PC-3 (cell line): ENCODE results near the gene KIAA0930. TPM values are rescaled to one million over a fixed set of nuclear protein-coding genes. Genes with fewer than 3 reads are reported as not detected.

Experiments used
- ATAC-seq: fragments of 200-7000 bp; cut with Tn5 transposase; 2 replicates; pipeline ENCODE4 v1.9.1; 2020; ENCODE audit warnings: mild to moderate bottlenecking, moderate library complexity
- BruUV-seq: library from RNA; stranded (reverse); fragments of 400-500 nt; replicated peaks from 2 replicates; lab custom pipeline; 2021; lab: Mats Ljungman, UMichigan
- CTCF ChIA-PET: fragments of 300-600 bp; sonication (Branson Sonifier 250); formaldehyde crosslinking; loops from one replicate; lab custom pipeline; 2022; ENCODE audit warnings: antibody characterized with exemption; lab: Charles Lee
- POLR2A ChIA-PET: fragments of 300-600 bp; sonication (Branson Sonifier 250); formaldehyde crosslinking; loops from one replicate; lab custom pipeline; 2022; ENCODE audit warnings: antibody characterized with exemption; ENCODE audit not compliant: unreplicated experiment; lab: Charles Lee
- DNase-seq: peaks from one replicate; pipeline ENCODE4 v3.0.0-alpha.2; 2015
- H2AFZ ChIP-seq: fragments of 300-600 bp; sonication (generic); 2 replicates; pipeline ENCODE4 v1.6.0; 2016; ENCODE audit warnings: antibody characterized with exemption, low read length
- H3F3A ChIP-seq: fragments of 300-600 bp; sonication (generic); one replicate; pipeline ENCODE4 v1.6.0; 2017; ENCODE audit warnings: antibody characterized with exemption, low read length, control low read depth, mild to moderate bottlenecking; ENCODE audit not compliant: unreplicated experiment
- H3K27ac ChIP-seq: fragments of 300-600 bp; sonication (generic); 2 replicates; pipeline ENCODE4 v1.5.1; 2016; ENCODE audit warnings: mild to moderate bottlenecking, low read length
- H3K27me3 ChIP-seq: fragments of 300-600 bp; sonication (generic); 2 replicates; pipeline ENCODE4 v1.6.1; 2016; ENCODE audit warnings: low read length, mixed read lengths
- H3K36me3 ChIP-seq: fragments of 300-600 bp; sonication (generic); 2 replicates; pipeline ENCODE4 v1.6.1; 2016; ENCODE audit warnings: low read depth, mixed run types, low read length, mixed read lengths
- H3K4me1 ChIP-seq: fragments of 300-600 bp; sonication (generic); 2 replicates; pipeline ENCODE4 v1.5.1; 2016; ENCODE audit warnings: low read length; ENCODE audit not compliant: insufficient read depth
- H3K4me2 ChIP-seq: fragments of 300-600 bp; sonication (generic); 2 replicates; pipeline ENCODE4 v1.6.0; 2016; ENCODE audit warnings: low read length
- H3K4me3 ChIP-seq: fragments of 300-600 bp; sonication (generic); 2 replicates; pipeline ENCODE4 v1.5.1; 2016; ENCODE audit warnings: mild to moderate bottlenecking, low read length, mixed read lengths
- H3K79me2 ChIP-seq: fragments of 300-600 bp; sonication (generic); 2 replicates; pipeline ENCODE4 v1.6.1; 2017; ENCODE audit warnings: low read length, mixed read lengths
- H3K9ac ChIP-seq: fragments of 300-600 bp; sonication (generic); 2 replicates; pipeline ENCODE4 v1.6.0; 2016; ENCODE audit warnings: mild to moderate bottlenecking, low read length
- H3K9me2 ChIP-seq: fragments of 300-600 bp; sonication (generic); replicated peaks from 2 replicates; pipeline ENCODE4 v1.6.1; 2016; ENCODE audit warnings: mixed run types, low read length, mixed read lengths
- H3K9me3 ChIP-seq: fragments of 300-600 bp; sonication (generic); 2 replicates; pipeline ENCODE4 v1.6.1; 2016; ENCODE audit warnings: low read length, mixed read lengths
- H4K20me1 ChIP-seq: fragments of 300-600 bp; sonication (generic); 2 replicates; pipeline ENCODE4 v1.6.1; 2016; ENCODE audit warnings: low read length, mixed read lengths
- EZH2 ChIP-seq: fragments of 300-600 bp; sonication (generic); IDR thresholded peaks from one replicate; pipeline ENCODE4 v1.6.1; 2017; ENCODE audit warnings: antibody characterized with exemption, mild to moderate bottlenecking, low read length; ENCODE audit not compliant: unreplicated experiment
- EZH2phosphoT487 ChIP-seq: fragments of 300-600 bp; sonication (generic); IDR thresholded peaks from 2 replicates; pipeline ENCODE4 v1.6.1; 2018; ENCODE audit warnings: mild to moderate bottlenecking, antibody characterized with exemption, low read length, borderline replicate concordance
- intact Hi-C: fragments of 100-400 bp; cut with micrococcal nuclease; formaldehyde crosslinking; loops from 2 replicates; pipeline ENCODE4 v1.9.0; 2023
- total RNA-seq: library from RNA; depleted of rRNA; stranded (reverse); fragments of >200 nt; gene quantifications from 2 replicates; pipeline ENCODE4 v1.2.3, GENCODE V29; 2014
- TF ChIP-seq, protein P1 (sequence below): fragments of 300-600 bp; sonication (generic); conservative IDR thresholded peaks from 2 replicates; pipeline ENCODE4 v1.5.1; 2017; ENCODE audit warnings: antibody characterized with exemption, low read depth, mild to moderate bottlenecking, low read length

Gene KIAA0930
- total RNA-seq, 1 experiment from 2014 or later, result 29.8 TPM

DNA sequence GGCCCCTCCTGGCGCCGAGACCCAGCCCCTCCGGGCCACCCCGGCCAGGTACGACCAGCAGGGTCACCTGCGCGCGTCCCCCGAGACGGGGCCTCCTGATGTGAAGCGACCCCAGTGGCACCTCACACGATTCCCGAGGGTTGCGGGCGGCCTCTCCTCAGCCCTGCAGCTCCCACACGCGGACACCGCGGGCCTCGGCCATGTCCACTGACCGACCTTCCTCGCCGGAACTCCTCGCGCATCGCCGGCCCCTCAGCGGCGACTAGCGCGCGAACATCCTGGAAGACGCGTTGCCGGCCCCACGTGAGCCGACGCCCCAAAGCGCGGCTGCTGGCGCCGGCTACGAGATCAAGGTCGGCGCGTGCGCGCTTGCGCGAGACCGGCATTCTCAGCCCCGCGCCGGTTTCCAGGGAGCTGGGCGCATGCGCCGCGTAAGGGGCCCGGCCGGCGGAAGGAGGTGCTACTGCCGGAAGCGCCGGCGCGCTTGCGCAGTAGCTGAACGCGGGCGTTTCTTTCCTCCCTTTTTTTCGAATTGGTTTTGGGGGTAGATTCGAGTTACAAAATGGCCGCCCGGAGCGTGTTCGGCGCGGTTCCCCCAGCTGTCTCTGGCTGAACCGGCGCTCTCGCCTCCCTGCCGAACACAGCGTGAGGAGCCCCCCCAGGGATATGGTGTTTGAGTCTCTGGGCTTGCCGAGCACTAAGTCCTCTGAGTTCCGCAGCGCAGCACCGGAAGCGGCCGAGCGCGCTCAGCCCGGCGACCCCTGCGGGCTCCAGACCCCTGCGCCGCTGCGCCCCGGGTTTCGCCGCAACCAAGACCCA lies 77.0 kb downstream of the KIAA0930 start, which contains the start of gene NUP50:
Gene NUP50 (plus strand): TSS at position 475 of the 819 bp plus-strand sequence. CDS start 4,253 bp downstream, outside the sequence.
- H3K4me2 ChIP-seq, result peak within 1 kb of the TSS; percentile 98
- H3K9me2 ChIP-seq, result no peaks in the 10 kb centered on the region
- intact Hi-C loops, result loop anchor here (5.0 kb wide), 1 partner anchor 61 kb away; no protein-coding TSS in a partner anchor
- H3K9ac ChIP-seq, result peak within 1 kb of the TSS; percentile 100
- H3K4me3 ChIP-seq, result peak within 1 kb of the TSS; percentile 99
- DNase-seq (peak; percentile 95), ATAC-seq (peak; percentile 60)
- TF ChIP-seq EZH2phosphoT487, result 0 out of 2 replicates have a peak, but pooled peaks have one; percentile 36
- TF ChIP-seq, protein P1, sequence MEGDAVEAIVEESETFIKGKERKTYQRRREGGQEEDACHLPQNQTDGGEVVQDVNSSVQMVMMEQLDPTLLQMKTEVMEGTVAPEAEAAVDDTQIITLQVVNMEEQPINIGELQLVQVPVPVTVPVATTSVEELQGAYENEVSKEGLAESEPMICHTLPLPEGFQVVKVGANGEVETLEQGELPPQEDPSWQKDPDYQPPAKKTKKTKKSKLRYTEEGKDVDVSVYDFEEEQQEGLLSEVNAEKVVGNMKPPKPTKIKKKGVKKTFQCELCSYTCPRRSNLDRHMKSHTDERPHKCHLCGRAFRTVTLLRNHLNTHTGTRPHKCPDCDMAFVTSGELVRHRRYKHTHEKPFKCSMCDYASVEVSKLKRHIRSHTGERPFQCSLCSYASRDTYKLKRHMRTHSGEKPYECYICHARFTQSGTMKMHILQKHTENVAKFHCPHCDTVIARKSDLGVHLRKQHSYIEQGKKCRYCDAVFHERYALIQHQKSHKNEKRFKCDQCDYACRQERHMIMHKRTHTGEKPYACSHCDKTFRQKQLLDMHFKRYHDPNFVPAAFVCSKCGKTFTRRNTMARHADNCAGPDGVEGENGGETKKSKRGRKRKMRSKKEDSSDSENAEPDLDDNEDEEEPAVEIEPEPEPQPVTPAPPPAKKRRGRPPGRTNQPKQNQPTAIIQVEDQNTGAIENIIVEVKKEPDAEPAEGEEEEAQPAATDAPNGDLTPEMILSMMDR, result no peak
- no peak for TF ChIP-seq EZH2
- H3K4me1 ChIP-seq, result peaks cover 28% of the 10 kb centered on the region
- peaks cover 16% of the 10 kb centered on the region for H3K36me3 ChIP-seq
- peaks cover 93% of the 10 kb centered on the region for H3K79me2 ChIP-seq
- H3K27ac ChIP-seq, result peak within 1 kb of the TSS; percentile 99
- H2AFZ ChIP-seq, result peak within 1 kb of the TSS; percentile 72
- POLR2A ChIA-PET, result interaction anchor here (0.6 to 1.0 kb wide), 3 partner anchors 43 to 470 kb away, joined by 3 to 16 read pairs (median 3); no protein-coding TSS in a partner anchor
- H3F3A ChIP-seq, result peaks cover 3% of the 10 kb centered on the region
- peaks cover 13% of the 10 kb centered on the region for H4K20me1 ChIP-seq
- no TSS peak for BruUV-seq
- no peaks in the 10 kb centered on the region for H3K9me3 ChIP-seq
- no peaks in the 10 kb centered on the region for H3K27me3 ChIP-seq
- CTCF ChIA-PET, result interaction anchor here (0.5 kb wide), 1 partner anchor 14 kb away, joined by 3 read pairs; no protein-coding TSS in a partner anchor

DNA sequence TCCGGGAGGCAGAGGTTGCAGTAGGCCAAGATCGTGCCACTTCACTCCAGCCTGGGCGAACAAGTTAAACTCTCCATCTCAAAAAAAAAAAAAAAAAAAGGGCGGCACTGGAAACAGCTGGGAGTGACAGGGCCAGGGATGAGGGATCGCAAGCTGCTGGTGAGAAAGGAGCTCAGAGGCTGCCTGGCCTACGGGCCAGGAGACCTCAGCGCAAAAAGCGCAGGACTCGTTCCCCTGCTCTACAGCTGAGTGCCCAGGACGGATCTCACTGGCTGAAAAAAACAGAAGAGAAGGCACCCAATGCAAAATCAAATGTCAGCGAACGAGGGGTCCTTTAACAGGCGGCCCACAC lies 77.6 kb downstream of the KIAA0930 start:
- H3K4me3 ChIP-seq, result peak overlapping the region; percentile 99
- H2AFZ ChIP-seq, result peak overlapping the region; percentile 69
- no peaks in the 10 kb centered on the region for H3K27me3 ChIP-seq
- H3F3A ChIP-seq, result peaks cover 3% of the 10 kb centered on the region
- ChIA-PET CTCF (no interaction called here), POLR2A (interaction anchor here (0.6 to 1.0 kb wide), 2 partner anchors 43 to 469 kb away, joined by 3 to 16 read pairs; no protein-coding TSS in a partner anchor)
- peaks cover 93% of the 10 kb centered on the region for H3K79me2 ChIP-seq
- peaks cover 10% of the 10 kb centered on the region for H3K36me3 ChIP-seq
- H4K20me1 ChIP-seq, result peaks cover 13% of the 10 kb centered on the region
- DNase-seq (peak; percentile 18), ATAC-seq (peak; percentile 8)
- peak overlapping the region; percentile 100 for H3K9ac ChIP-seq
- H3K9me3 ChIP-seq, result no peaks in the 10 kb centered on the region
- BruUV-seq, result no TSS peak
- H3K9me2 ChIP-seq, result no peaks in the 10 kb centered on the region
- peaks cover 28% of the 10 kb centered on the region for H3K4me1 ChIP-seq
- TF ChIP-seq EZH2phosphoT487 (no peak), EZH2 (no peak)
- TF ChIP-seq, protein P1, result no peak
- intact Hi-C loops, result loop anchor here (5.0 kb wide), 1 partner anchor 61 kb away; no protein-coding TSS in a partner anchor
- peak overlapping the region; percentile 99 for H3K27ac ChIP-seq
- peak overlapping the region; percentile 95 for H3K4me2 ChIP-seq
